ENCODE data around the gene GALNT11. TPM values are rescaled to one million over a fixed set of nuclear protein-coding genes. Genes with fewer than 3 reads are reported as not detected.

GALNT11 gene
- total RNA-seq, 1 donor from 2014 or later: 37.1 TPM

DNA sequence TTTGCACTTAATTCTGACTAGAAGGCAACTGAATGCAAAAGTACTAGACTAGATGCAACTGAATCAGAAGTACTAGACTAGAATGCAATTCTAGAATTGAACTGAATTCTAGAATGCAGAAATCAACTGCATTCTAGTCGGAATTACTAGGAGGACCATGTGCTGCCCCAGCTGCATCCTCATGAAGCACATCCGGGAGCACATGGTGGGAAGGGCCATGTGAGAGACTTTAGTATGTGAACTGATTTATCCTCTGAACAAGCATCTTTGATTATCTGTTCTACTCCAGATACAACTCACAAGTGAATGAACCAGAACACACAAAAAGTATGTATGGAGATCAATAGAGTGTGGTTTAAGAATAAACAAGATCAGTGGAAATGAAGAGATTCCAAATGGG, 115.1 kb downstream of the GALNT11 start:
- Mint-ChIP-seq H3K36me3 (ENCODE audit: low read depth) (peaks cover 28% of the 10 kb centered on the region), H3K27ac (ENCODE audit: unreplicated experiment) (no peak overlapping the region)

DNA sequence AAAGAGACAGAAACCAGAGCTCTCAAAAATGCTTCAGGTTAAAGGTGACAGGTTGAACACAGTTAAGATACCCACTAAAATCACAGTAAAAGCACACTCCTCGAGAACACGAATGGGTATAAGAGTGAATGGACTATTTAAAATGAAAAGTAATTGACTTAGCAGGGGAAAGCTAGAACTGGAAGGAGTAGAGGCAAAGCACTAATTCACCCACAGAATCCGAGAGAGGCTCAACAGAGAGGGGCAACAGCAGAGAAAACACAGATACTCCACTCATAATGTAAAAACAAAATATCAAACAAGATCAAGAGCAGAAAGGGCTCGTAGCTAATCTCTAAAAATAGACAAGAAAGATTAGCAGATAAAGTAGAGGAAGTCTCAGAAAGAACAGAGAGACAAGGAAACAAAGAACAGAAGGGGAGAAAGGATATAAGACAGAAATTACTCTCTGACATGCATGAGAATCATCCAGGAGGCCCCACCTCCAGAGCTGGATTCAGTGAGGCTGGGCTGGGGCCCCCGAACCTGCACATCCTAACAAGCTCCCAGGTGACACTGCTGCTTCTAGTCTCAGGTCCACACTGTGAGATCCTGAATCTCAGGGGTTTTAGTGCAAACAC, 117.6 kb downstream of the GALNT11 start:
- Mint-ChIP-seq H3K4me1 (ENCODE audit: low read depth) (peaks cover 11% of the 10 kb centered on the region), H3K36me3 (ENCODE audit: low read depth) (peaks cover 30% of the 10 kb centered on the region), H3K27ac (ENCODE audit: unreplicated experiment) (no peak overlapping the region), H3K27me3 (ENCODE audit: low read depth) (no peaks in the 10 kb centered on the region), H3K4me3 (ENCODE audit: unreplicated experiment) (no peak overlapping the region), H3K9me3 (ENCODE audit: low read depth) (no peaks in the 10 kb centered on the region)
- TF ChIP-seq, protein P1, sequence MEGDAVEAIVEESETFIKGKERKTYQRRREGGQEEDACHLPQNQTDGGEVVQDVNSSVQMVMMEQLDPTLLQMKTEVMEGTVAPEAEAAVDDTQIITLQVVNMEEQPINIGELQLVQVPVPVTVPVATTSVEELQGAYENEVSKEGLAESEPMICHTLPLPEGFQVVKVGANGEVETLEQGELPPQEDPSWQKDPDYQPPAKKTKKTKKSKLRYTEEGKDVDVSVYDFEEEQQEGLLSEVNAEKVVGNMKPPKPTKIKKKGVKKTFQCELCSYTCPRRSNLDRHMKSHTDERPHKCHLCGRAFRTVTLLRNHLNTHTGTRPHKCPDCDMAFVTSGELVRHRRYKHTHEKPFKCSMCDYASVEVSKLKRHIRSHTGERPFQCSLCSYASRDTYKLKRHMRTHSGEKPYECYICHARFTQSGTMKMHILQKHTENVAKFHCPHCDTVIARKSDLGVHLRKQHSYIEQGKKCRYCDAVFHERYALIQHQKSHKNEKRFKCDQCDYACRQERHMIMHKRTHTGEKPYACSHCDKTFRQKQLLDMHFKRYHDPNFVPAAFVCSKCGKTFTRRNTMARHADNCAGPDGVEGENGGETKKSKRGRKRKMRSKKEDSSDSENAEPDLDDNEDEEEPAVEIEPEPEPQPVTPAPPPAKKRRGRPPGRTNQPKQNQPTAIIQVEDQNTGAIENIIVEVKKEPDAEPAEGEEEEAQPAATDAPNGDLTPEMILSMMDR (IDR thresholded peaks at IDR 0.05): no peak
- DNase-seq (ENCODE audit: low spot score): no peak

More for the DNA sequence above, 115.1 kb downstream of the GALNT11 start:
- TF ChIP-seq, protein P1 (IDR thresholded peaks at IDR 0.05): no peak
- no peak for DNase-seq (ENCODE audit: low spot score)
- Mint-ChIP-seq H3K9me3 (ENCODE audit: low read depth) (no peaks in the 10 kb centered on the region), H3K27me3 (ENCODE audit: low read depth) (no peaks in the 10 kb centered on the region), H3K4me3 (ENCODE audit: unreplicated experiment) (no peak overlapping the region), H3K4me1 (ENCODE audit: low read depth) (peaks cover 25% of the 10 kb centered on the region)

DNA sequence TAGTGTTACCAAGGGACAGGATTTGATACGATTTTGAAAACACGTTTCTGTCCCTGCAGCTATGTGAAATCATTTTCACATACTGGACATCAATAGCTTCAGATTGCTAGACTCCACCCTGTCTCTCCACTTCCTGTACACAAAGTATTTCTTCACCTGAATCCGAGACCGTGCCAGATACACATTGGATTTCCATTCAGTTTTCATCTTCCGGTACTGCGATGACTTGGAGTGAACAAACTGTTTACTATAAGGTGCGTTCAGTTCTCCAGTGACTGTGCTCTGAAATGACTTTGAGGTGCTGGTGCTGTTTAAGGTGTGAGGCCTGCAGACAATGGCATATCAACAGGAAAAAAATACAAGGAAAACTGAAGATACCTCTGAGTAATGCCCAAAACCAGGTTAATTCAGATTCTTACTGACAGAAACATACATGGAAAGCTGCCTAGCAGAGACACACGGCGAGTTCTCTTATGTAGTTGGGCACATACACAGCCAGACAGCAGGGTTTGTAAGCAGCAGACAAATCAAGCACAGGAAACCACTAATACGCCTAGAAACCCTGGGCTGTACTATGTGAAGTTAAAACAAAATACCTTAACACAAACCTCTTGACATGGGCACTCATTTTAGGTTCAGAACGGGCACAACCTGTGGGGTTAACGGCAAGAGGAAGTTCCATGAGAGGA, 119.2 kb downstream of the GALNT11 start:
- Mint-ChIP-seq H3K4me3 (ENCODE audit: unreplicated experiment) (no peak overlapping the region), H3K27ac (ENCODE audit: unreplicated experiment) (no peak overlapping the region), H3K4me1 (ENCODE audit: low read depth) (peaks cover 11% of the 10 kb centered on the region), H3K27me3 (ENCODE audit: low read depth) (no peaks in the 10 kb centered on the region), H3K9me3 (ENCODE audit: low read depth) (no peaks in the 10 kb centered on the region), H3K36me3 (ENCODE audit: low read depth) (peaks cover 30% of the 10 kb centered on the region)
- no peak for DNase-seq (ENCODE audit: low spot score)
- TF ChIP-seq, protein P1 (IDR thresholded peaks at IDR 0.05): no peak

DNA sequence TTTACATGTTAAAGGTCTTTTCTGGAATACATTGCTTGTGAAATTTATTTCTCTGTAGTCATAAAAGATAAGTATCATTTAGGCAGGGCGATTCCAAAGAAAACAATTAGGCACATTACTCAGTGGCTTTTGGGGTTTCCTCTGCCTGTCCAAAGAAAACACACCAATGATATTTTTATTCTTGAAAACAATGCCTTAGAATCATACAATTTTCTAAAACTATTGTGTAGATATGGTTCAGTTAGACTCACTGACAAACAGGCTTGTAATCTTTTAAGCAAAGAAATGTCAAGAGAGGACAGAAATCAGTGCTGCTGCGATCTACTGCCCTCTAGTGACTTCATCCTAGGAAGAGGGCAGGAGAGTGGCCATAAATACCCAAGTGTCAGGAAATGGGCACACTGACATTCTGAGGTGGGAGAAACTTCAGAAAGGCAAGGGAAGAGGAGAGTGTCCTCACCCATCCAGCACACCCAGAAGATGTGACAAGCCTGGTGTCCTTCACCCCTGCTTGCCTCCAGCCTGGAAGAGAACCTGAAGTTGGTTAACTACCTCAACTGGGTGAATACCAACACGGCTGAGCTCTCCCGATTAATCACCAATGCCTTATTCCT, 120.5 kb downstream of the GALNT11 start:
- Mint-ChIP-seq H3K9me3 (ENCODE audit: low read depth) (no peaks in the 10 kb centered on the region), H3K4me3 (ENCODE audit: unreplicated experiment) (no peak overlapping the region), H3K4me1 (ENCODE audit: low read depth) (peaks cover 11% of the 10 kb centered on the region), H3K36me3 (ENCODE audit: low read depth) (peaks cover 32% of the 10 kb centered on the region), H3K27ac (ENCODE audit: unreplicated experiment) (no peak overlapping the region), H3K27me3 (ENCODE audit: low read depth) (no peaks in the 10 kb centered on the region)
- TF ChIP-seq, protein P1 (IDR thresholded peaks at IDR 0.05): peak; percentile 84
- DNase-seq (ENCODE audit: low spot score): no peak

DNA sequence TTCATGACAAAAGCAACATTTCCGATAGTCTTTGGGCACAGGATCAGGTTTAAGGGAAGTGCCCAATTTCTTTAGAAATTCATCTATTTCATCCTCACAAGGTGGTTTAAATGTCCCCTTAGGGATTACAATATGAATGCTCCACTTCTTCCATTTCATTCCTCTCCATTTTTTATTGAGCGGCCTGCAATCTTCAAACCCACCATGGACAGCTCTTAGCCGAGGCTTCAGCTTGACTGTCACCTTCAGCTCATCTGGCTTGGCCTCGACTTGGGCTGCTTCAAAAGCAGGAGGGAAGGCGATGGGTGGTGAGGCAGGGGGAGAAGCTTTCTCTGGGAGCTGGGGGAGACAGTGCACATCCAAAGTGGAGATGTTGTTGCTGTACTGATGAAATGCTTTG, 123.2 kb downstream of the GALNT11 start:
- Mint-ChIP-seq H3K27me3 (ENCODE audit: low read depth) (no peaks in the 10 kb centered on the region), H3K9me3 (ENCODE audit: low read depth) (no peaks in the 10 kb centered on the region), H3K4me1 (ENCODE audit: low read depth) (peaks cover 11% of the 10 kb centered on the region), H3K27ac (ENCODE audit: unreplicated experiment) (no peak overlapping the region), H3K4me3 (ENCODE audit: unreplicated experiment) (no peak overlapping the region), H3K36me3 (ENCODE audit: low read depth) (peaks cover 32% of the 10 kb centered on the region)
- DNase-seq (ENCODE audit: low spot score): no peak
- TF ChIP-seq, protein P1 (IDR thresholded peaks at IDR 0.05): no peak
